MCF 10A (cell line): ENCODE data around the gene CROCC2. TPM values are rescaled to one million over a fixed set of nuclear protein-coding genes. Genes with fewer than 3 reads are reported as not detected.

Experiments used
- BruUV-seq: library from RNA; stranded (reverse); fragments of 400-500 nt; replicated peaks from 2 replicates; lab custom pipeline; 2021; lab: Mats Ljungman, UMichigan
- CTCF ChIA-PET: fragments of 300-600 bp; sonication (Branson Sonifier 250); formaldehyde crosslinking; extraction: SDS; loops from one replicate; lab custom pipeline; 2021; ENCODE audit warnings: antibody characterized with exemption, inconsistent platforms; lab: Yijun Ruan, JAX
- POLR2A ChIA-PET: fragments of 300-600, 350-650 bp; sonication (Branson Sonifier 250); formaldehyde crosslinking; extraction: SDS; loops from one replicate; lab custom pipeline; 2020; ENCODE audit warnings: antibody characterized with exemption, inconsistent platforms; lab: Yijun Ruan, JAX
- DNase-seq: peaks from one replicate; pipeline ENCODE4 v3.0.0-alpha.2; 2018; ENCODE audit not compliant: unreplicated experiment
- H3K27ac Mint-ChIP-seq: one replicate; pipeline ENCODE4 v1.8.0; 2022; ENCODE audit warnings: mild to moderate bottlenecking, low read depth, mixed read lengths; ENCODE audit not compliant: unreplicated experiment
- H3K27me3 Mint-ChIP-seq: one replicate; pipeline ENCODE4 v1.8.0; 2022; ENCODE audit warnings: mixed read lengths; ENCODE audit not compliant: insufficient read depth, unreplicated experiment
- H3K36me3 Mint-ChIP-seq: one replicate; pipeline ENCODE4 v1.8.0; 2022; ENCODE audit warnings: mild to moderate bottlenecking, moderate library complexity, mixed read lengths; ENCODE audit not compliant: insufficient read depth, unreplicated experiment
- H3K4me1 Mint-ChIP-seq: one replicate; pipeline ENCODE4 v1.8.0; 2022; ENCODE audit warnings: mixed read lengths; ENCODE audit not compliant: insufficient read depth, unreplicated experiment
- H3K4me3 Mint-ChIP-seq: one replicate; pipeline ENCODE4 v1.8.0; 2022; ENCODE audit warnings: mild to moderate bottlenecking, moderate library complexity, mixed read lengths; ENCODE audit not compliant: unreplicated experiment
- H3K9me3 Mint-ChIP-seq: one replicate; pipeline ENCODE4 v1.8.0; 2022; ENCODE audit warnings: mixed read lengths; ENCODE audit not compliant: unreplicated experiment
- CTCF ChIP-seq: fragments of 200-600 bp; IDR thresholded peaks from one replicate; pipeline ENCODE4 v1.8.0; 2022; ENCODE audit warnings: antibody characterized with exemption, mild to moderate bottlenecking; ENCODE audit not compliant: unreplicated experiment
- intact Hi-C: fragments of 100-400 bp; cut with micrococcal nuclease; formaldehyde crosslinking; loops from 2 replicates; pipeline ENCODE4 v1.14.1; 2022
- total RNA-seq: library from RNA; stranded (reverse); gene quantifications from 2 replicates; pipeline ENCODE4 v1.2.3, GENCODE V29; 2022

CROCC2 gene
- total RNA-seq, 1 experiment from 2014 or later, result not detected

GRCh38 chr2:240966906-240967680 is 61.0 kb downstream of the CROCC2 start:
- BruUV-seq, result no TSS peak
- no peaks in the 10 kb centered on the region for H3K27me3 Mint-ChIP-seq
- CTCF ChIA-PET, result no interaction called here
- no peak overlapping the region for H3K27ac Mint-ChIP-seq
- TF ChIP-seq CTCF, result no peak
- intact Hi-C loops, result no loop called here
- POLR2A ChIA-PET, result no interaction called here
- peaks cover 8% of the 10 kb centered on the region for H3K4me1 Mint-ChIP-seq
- H3K9me3 Mint-ChIP-seq, result peaks cover 8% of the 10 kb centered on the region
- no peak for DNase-seq
- no peak overlapping the region for H3K4me3 Mint-ChIP-seq
- no peaks in the 10 kb centered on the region for H3K36me3 Mint-ChIP-seq

DNA sequence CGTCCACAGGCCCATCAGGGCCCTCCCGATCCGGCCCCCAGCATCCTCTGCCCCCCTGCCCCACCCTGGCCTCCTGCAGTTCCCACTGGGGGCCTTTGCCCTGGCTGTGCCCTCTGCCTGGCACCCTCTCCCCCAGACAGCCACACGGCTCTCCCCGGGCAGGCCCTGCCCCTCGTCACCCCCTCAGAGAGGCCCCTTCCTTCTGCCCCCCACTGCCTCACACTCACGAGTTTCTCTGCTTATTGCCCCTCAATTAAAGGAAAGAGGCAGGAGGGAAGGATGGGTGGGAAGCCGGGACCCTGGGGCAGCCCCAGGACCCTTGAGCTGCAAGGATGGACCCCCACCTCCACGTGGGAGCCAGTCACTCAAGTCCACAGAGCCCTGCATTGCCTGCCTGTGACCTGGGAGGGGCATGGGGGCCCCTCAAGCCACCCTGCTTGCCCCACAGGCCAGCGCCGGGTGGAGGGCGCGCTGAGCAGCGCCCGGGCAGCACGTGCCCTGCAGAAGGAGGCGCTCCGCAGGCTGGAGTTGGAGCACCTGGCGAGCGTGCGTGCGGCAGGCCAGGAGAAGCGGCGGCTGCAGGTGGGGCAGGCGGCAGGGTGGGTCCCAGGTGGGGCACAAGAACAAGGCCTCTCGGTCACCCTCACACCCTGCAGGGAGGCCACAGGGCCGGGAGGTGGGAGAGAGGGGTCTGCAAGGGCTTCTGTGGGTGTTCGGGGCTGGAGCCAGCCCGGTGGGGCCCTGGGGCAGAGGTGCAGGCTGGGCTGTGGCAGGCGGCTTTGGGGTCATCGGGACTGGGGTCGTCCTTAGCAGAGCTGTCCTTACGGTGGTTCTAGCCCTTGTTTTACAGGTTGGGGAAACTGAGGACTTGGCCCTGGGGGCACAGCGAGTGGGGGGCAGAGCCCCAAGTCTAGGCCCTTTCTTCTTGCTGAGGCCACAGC is 61.8 kb downstream of the CROCC2 start:
- H3K4me3 Mint-ChIP-seq, result no peak overlapping the region
- no peaks in the 10 kb centered on the region for H3K36me3 Mint-ChIP-seq
- BruUV-seq, result no TSS peak
- H3K9me3 Mint-ChIP-seq, result peaks cover 8% of the 10 kb centered on the region
- intact Hi-C loops, result no loop called here
- DNase-seq, result no peak
- peaks cover 15% of the 10 kb centered on the region for H3K4me1 Mint-ChIP-seq
- ChIA-PET POLR2A (no interaction called here), CTCF (no interaction called here)
- no peaks in the 10 kb centered on the region for H3K27me3 Mint-ChIP-seq
- H3K27ac Mint-ChIP-seq, result no peak overlapping the region
- TF ChIP-seq CTCF, result no peak

DNA sequence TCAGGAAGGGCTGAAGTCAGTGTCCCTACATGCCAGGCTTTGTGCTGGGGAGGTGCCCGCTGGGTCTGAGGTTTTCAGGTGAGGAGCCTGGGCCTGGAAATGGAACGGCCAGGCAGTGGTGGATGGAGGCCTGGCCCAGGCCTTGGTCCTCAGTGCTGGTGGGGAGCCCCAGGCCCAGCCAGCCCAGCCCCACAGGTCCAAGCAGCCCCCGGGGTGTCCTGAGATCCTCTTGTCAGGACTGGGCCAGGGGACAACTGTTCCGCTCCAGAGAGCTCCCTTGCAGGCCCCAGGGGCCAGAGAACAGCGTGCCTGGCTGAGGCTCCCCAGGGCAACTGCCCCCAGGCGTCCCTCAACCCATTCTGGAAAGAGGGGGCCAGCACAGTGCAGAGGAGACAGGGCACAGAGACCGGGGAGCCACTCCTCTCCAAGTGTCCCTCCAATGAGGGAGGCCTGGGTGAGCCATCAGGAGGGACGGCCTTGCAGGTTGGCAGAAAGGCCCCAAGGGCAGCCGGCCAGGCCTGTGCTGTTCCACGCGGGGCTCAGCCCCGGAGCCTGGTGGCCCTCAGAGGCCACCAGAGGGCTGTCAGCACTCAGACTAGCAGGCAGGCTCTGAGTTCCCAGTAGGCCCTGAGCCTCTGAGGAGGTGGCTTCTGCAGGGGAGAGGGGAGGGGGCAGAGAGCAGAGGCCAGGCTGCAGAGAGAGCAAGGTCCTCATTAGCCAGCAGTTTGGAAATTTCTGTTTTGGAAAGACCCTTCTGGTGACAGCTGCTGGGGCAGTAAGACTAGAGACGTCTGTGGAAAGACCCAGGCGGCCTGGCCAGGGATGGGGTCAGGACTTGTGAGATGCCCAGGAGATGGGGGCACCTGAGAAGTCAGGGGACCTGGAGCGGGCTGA is 62.8 kb downstream of the CROCC2 start:
- no TSS peak for BruUV-seq
- no peak for DNase-seq
- intact Hi-C loops, result no loop called here
- peaks cover 19% of the 10 kb centered on the region for H3K4me1 Mint-ChIP-seq
- peaks cover 8% of the 10 kb centered on the region for H3K9me3 Mint-ChIP-seq
- no peaks in the 10 kb centered on the region for H3K27me3 Mint-ChIP-seq
- H3K4me3 Mint-ChIP-seq, result no peak overlapping the region
- TF ChIP-seq CTCF, result no peak
- POLR2A ChIA-PET, result no interaction called here
- no peak overlapping the region for H3K27ac Mint-ChIP-seq
- CTCF ChIA-PET, result no interaction called here
- H3K36me3 Mint-ChIP-seq, result no peaks in the 10 kb centered on the region
